GM12873 (cell line): ENCODE results near the gene CDK5.

ENCODE experiments used
- CTCF ChIP-seq: IDR thresholded peaks from 2 replicates; pipeline ENCODE4 v1.5.1; 2012; ENCODE audit warnings: low read depth, mild to moderate bottlenecking, moderate library complexity, low read length, control low read depth; ENCODE audit not compliant: insufficient read depth; ENCODE audit errors: missing control alignments

The CDK5 gene

GRCh38 chr7:151006590-151007300 lies 51.0 kb downstream of the CDK5 start:
- TF ChIP-seq CTCF: no peak

DNA sequence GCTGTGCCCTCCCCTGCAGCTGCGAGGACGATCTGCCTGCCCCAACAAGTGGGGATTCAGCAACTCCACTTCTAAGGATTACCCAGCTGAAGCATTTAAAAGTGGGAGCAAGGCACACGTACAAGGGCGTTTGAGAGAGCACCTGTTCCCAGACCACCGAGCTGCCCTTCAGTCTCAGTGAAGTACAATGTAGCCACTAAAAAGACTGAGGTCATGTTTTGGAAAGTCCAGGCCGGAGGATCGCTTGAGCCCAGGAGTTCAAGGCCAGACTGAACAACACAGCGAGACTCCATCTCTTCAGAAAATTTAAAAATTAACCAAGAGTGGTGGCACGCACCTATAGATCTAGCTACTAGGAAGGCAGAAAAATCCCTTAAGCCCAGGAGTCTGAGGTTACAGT lies 52.1 kb downstream of the CDK5 start:
- TF ChIP-seq CTCF: no peak
